Mucosa of rectum (tissue), 2 donors: ENCODE data around the gene HMGCLL1.

Experiments
- H3K27ac ChIP-seq, 2 donors: one replicate each; pipeline ENCODE4 v1.7.0; 2013; ENCODE audit warnings: inconsistent platforms in 2 of 2, low read depth in 2 of 2, low read length in 2 of 2
- H3K27me3 ChIP-seq, 2 donors: one replicate each; pipeline ENCODE4 v1.7.0; 2013; ENCODE audit warnings: low read length in 2 of 2; ENCODE audit not compliant: control insufficient read depth in 2 of 2, insufficient read depth in 2 of 2
- H3K36me3 ChIP-seq, 2 donors: one replicate each; pipeline ENCODE4 v1.7.0; 2013; ENCODE audit warnings: low read length in 2 of 2; ENCODE audit not compliant: control insufficient read depth in 2 of 2, insufficient read depth in 2 of 2
- H3K4me1 ChIP-seq, 2 donors: one replicate each; pipeline ENCODE4 v1.7.0; 2013; ENCODE audit warnings: low read length in 2 of 2, mild to moderate bottlenecking in 1 of 2; ENCODE audit not compliant: control insufficient read depth in 2 of 2, insufficient read depth in 2 of 2
- H3K4me3 ChIP-seq, 2 donors: one replicate each; pipeline ENCODE4 v1.7.0; 2013; ENCODE audit warnings: low read length in 2 of 2
- H3K9ac ChIP-seq, 2 donors: one replicate each; pipeline ENCODE4 v1.7.0; 2013; ENCODE audit warnings: low read length in 2 of 2, low read depth in 1 of 2, mild to moderate bottlenecking in 1 of 2
- H3K9me3 ChIP-seq, 2 donors: one replicate each; pipeline ENCODE4 v1.7.0; 2013; ENCODE audit warnings: low read length in 2 of 2; ENCODE audit not compliant: control insufficient read depth in 2 of 2
- donor health status: healthy.
- donor health status: Normal muscosa, but diverticular disease.

The HMGCLL1 gene

GRCh38 chr6:55578537-55579363 lies at the start of gene HMGCLL1:
Gene HMGCLL1 (minus strand): TSS chr6:55579192. CDS start chr6:55579055, 137 bp downstream.
- Histone ChIP-seq H3K27ac (no peak within 1 kb of the TSS), H3K4me1 (no peaks in the 10 kb centered on the region), H3K36me3 (no peaks in the 10 kb centered on the region), H3K9ac (no peak within 1 kb of the TSS), H3K4me3 (peak within 1 kb of the TSS; percentile 17 to 42), H3K27me3 (peaks cover 0 to 3% of the 10 kb centered on the region in 2 donors), H3K9me3 (no peaks in the 10 kb centered on the region)

GRCh38 chr6:55621993-55622392 lies 43.0 kb upstream of the HMGCLL1 start:
- Histone ChIP-seq H3K9me3 (no peaks in the 10 kb centered on the region), H3K36me3 (no peaks in the 10 kb centered on the region), H3K4me3 (no peak overlapping the region), H3K4me1 (no peaks in the 10 kb centered on the region), H3K27ac (no peak overlapping the region), H3K27me3 (no peaks in the 10 kb centered on the region), H3K9ac (no peak overlapping the region)

- no peaks in the 10 kb centered on the region for H3K9me3 ChIP-seq
- no peaks in the 10 kb centered on the region for H3K36me3 ChIP-seq
- H3K9ac ChIP-seq, result no peak overlapping the region
- no peak overlapping the region for H3K4me3 ChIP-seq
- no peaks in the 10 kb centered on the region for H3K4me1 ChIP-seq
- no peaks in the 10 kb centered on the region for H3K27me3 ChIP-seq
- no peak overlapping the region for H3K27ac ChIP-seq
These were observed 42.3 kb upstream of the HMGCLL1 start for GRCh38 chr6:55621244-55621643.

GRCh38 chr6:55617272-55617671 lies 38.3 kb upstream of the HMGCLL1 start:
- Histone ChIP-seq H3K9me3 (no peaks in the 10 kb centered on the region), H3K27ac (no peak overlapping the region), H3K27me3 (no peaks in the 10 kb centered on the region), H3K36me3 (no peaks in the 10 kb centered on the region), H3K4me3 (no peak overlapping the region), H3K9ac (no peak overlapping the region), H3K4me1 (no peaks in the 10 kb centered on the region)

GRCh38 chr6:55604021-55604420 lies 25.0 kb upstream of the HMGCLL1 start:
- Histone ChIP-seq H3K27me3 (no peaks in the 10 kb centered on the region), H3K36me3 (no peaks in the 10 kb centered on the region), H3K4me1 (no peaks in the 10 kb centered on the region), H3K9ac (no peak overlapping the region), H3K27ac (no peak overlapping the region), H3K4me3 (no peak overlapping the region), H3K9me3 (no peaks in the 10 kb centered on the region)

- Histone ChIP-seq H3K4me1 (no peaks in the 10 kb centered on the region), H3K36me3 (no peaks in the 10 kb centered on the region), H3K27ac (no peak overlapping the region), H3K9ac (no peak overlapping the region), H3K27me3 (no peaks in the 10 kb centered on the region), H3K4me3 (no peak overlapping the region), H3K9me3 (no peaks in the 10 kb centered on the region)
These were observed 22.1 kb upstream of the HMGCLL1 start for GRCh38 chr6:55601120-55601519.

- H3K27ac ChIP-seq, result no peak overlapping the region
- H3K36me3 ChIP-seq, result no peaks in the 10 kb centered on the region
- no peaks in the 10 kb centered on the region for H3K9me3 ChIP-seq
- no peaks in the 10 kb centered on the region for H3K27me3 ChIP-seq
- H3K4me1 ChIP-seq, result no peaks in the 10 kb centered on the region
- H3K9ac ChIP-seq, result no peak overlapping the region
- H3K4me3 ChIP-seq, result no peak overlapping the region
These were observed 15.4 kb upstream of the HMGCLL1 start for GRCh38 chr6:55594442-55594841.

- no peak overlapping the region for H3K4me3 ChIP-seq
- H3K27me3 ChIP-seq, result no peaks in the 10 kb centered on the region
- no peaks in the 10 kb centered on the region for H3K9me3 ChIP-seq
- H3K4me1 ChIP-seq, result no peaks in the 10 kb centered on the region
- no peak overlapping the region for H3K27ac ChIP-seq
- no peaks in the 10 kb centered on the region for H3K36me3 ChIP-seq
- no peak overlapping the region for H3K9ac ChIP-seq
These were observed 5.8 kb upstream of the HMGCLL1 start for GRCh38 chr6:55584654-55585354.

GRCh38 chr6:55576811-55577210 lies 2.2 kb downstream of the HMGCLL1 start:
- H3K9me3 ChIP-seq, result no peaks in the 10 kb centered on the region
- no peak overlapping the region for H3K4me3 ChIP-seq
- H3K4me1 ChIP-seq, result no peaks in the 10 kb centered on the region
- H3K27ac ChIP-seq, result no peak overlapping the region
- peaks cover 0 to 3% of the 10 kb centered on the region in 2 donors for H3K27me3 ChIP-seq
- no peaks in the 10 kb centered on the region for H3K36me3 ChIP-seq
- no peak overlapping the region for H3K9ac ChIP-seq

GRCh38 chr6:55574556-55574955 lies 4.4 kb downstream of the HMGCLL1 start:
- Histone ChIP-seq H3K9me3 (no peaks in the 10 kb centered on the region), H3K36me3 (no peaks in the 10 kb centered on the region), H3K9ac (no peak overlapping the region), H3K4me3 (no peak overlapping the region), H3K27me3 (peaks cover 0 to 3% of the 10 kb centered on the region in 2 donors), H3K4me1 (no peaks in the 10 kb centered on the region), H3K27ac (no peak overlapping the region)
